ENCODE measurements around the gene TMEM26.

The TMEM26 gene

GRCh38 chr10:61398366-61399129 lies 54.6 kb downstream of the TMEM26 start:
- Histone ChIP-seq H3K36me3 (ENCODE audit: low read depth) (no peaks in the 10 kb centered on the region), H3K27ac (ENCODE audit: poor library complexity, severe bottlenecking) (no peak overlapping the region), H3K27me3 (ENCODE audit: insufficient read depth, poor library complexity, severe bottlenecking) (no peaks in the 10 kb centered on the region), H3K9me3 (ENCODE audit: severe bottlenecking) (no peaks in the 10 kb centered on the region), H3K4me3 (ENCODE audit: severe bottlenecking) (no peak overlapping the region), H3K4me1 (ENCODE audit: insufficient read depth, poor library complexity, severe bottlenecking) (no peaks in the 10 kb centered on the region)
- TF ChIP-seq, protein P1, sequence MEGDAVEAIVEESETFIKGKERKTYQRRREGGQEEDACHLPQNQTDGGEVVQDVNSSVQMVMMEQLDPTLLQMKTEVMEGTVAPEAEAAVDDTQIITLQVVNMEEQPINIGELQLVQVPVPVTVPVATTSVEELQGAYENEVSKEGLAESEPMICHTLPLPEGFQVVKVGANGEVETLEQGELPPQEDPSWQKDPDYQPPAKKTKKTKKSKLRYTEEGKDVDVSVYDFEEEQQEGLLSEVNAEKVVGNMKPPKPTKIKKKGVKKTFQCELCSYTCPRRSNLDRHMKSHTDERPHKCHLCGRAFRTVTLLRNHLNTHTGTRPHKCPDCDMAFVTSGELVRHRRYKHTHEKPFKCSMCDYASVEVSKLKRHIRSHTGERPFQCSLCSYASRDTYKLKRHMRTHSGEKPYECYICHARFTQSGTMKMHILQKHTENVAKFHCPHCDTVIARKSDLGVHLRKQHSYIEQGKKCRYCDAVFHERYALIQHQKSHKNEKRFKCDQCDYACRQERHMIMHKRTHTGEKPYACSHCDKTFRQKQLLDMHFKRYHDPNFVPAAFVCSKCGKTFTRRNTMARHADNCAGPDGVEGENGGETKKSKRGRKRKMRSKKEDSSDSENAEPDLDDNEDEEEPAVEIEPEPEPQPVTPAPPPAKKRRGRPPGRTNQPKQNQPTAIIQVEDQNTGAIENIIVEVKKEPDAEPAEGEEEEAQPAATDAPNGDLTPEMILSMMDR (IDR thresholded peaks at IDR 0.05; ENCODE audit: poor library complexity, severe bottlenecking), result no peak
- no peak for ATAC-seq (ENCODE audit: low read depth)
- no peak for DNase-seq (ENCODE audit: low spot score)

DNA sequence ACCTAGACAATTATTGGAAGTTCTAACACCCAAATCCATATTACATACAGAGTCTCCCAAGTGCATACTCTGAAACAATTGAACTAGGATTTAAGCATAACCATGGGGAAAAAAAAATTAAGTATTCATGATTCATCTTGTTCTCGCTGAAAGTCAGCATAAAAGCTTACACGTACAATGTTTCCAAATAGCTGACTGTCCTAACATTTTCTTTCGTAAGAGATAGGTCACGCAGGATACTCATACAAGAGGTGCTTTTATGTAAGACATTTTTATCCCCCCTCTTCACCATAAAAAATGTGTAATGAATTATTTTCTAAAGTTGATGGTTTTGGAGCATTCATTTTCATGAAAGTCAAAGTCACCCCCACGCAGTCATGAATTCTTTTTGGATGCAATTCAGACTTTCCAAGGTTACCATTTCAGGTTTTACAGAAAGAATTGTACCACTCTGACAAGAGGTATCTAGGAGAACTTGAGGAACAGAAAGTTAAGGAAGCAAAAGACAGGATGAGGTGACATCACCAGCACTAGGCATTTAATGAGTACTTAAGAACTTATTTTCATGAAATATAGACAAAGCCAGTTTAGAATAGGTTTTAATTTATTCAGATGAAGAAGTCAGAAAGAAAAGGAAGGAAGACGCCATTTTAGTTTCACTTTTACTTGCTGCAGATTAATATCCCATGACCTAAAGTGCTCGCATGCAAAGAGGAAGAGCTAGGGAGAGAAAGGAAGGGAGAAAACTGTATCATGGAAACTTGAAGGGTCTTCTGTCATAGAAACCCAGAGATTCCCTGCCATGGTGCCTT lies 55.8 kb downstream of the TMEM26 start:
- no peak for DNase-seq (ENCODE audit: low spot score)
- TF ChIP-seq, protein P1 (IDR thresholded peaks at IDR 0.05; ENCODE audit: poor library complexity, severe bottlenecking), result no peak
- Histone ChIP-seq H3K4me3 (ENCODE audit: severe bottlenecking) (no peak overlapping the region), H3K4me1 (ENCODE audit: insufficient read depth, poor library complexity, severe bottlenecking) (no peaks in the 10 kb centered on the region), H3K27ac (ENCODE audit: poor library complexity, severe bottlenecking) (no peak overlapping the region), H3K9me3 (ENCODE audit: severe bottlenecking) (no peaks in the 10 kb centered on the region), H3K27me3 (ENCODE audit: insufficient read depth, poor library complexity, severe bottlenecking) (no peaks in the 10 kb centered on the region), H3K36me3 (ENCODE audit: low read depth) (no peaks in the 10 kb centered on the region)
- peak; percentile 38; the same call in 2 of the 3 replicates for ATAC-seq (ENCODE audit: low read depth)

- no peaks in the 10 kb centered on the region for H3K36me3 ChIP-seq (ENCODE audit: low read depth)
- no peak overlapping the region for H3K27ac ChIP-seq (ENCODE audit: poor library complexity, severe bottlenecking)
- no peak for DNase-seq (ENCODE audit: low spot score)
- H3K27me3 ChIP-seq (ENCODE audit: insufficient read depth, poor library complexity, severe bottlenecking), result no peaks in the 10 kb centered on the region
- ATAC-seq (ENCODE audit: low read depth), result no peak
- TF ChIP-seq, protein P1 (IDR thresholded peaks at IDR 0.05; ENCODE audit: poor library complexity, severe bottlenecking), result no peak
- no peak overlapping the region for H3K4me3 ChIP-seq (ENCODE audit: severe bottlenecking)
- H3K4me1 ChIP-seq (ENCODE audit: insufficient read depth, poor library complexity, severe bottlenecking), result no peaks in the 10 kb centered on the region
- no peaks in the 10 kb centered on the region for H3K9me3 ChIP-seq (ENCODE audit: severe bottlenecking)
Measured at GRCh38 chr10:61391281-61391680, 61.9 kb downstream of the TMEM26 start.

- ATAC-seq (ENCODE audit: low read depth) (no peak), DNase-seq (ENCODE audit: low spot score) (no peak)
- Histone ChIP-seq H3K4me1 (ENCODE audit: insufficient read depth, poor library complexity, severe bottlenecking) (no peaks in the 10 kb centered on the region), H3K9me3 (ENCODE audit: severe bottlenecking) (no peaks in the 10 kb centered on the region), H3K27me3 (ENCODE audit: insufficient read depth, poor library complexity, severe bottlenecking) (no peaks in the 10 kb centered on the region), H3K27ac (ENCODE audit: poor library complexity, severe bottlenecking) (no peak overlapping the region), H3K36me3 (ENCODE audit: low read depth) (no peaks in the 10 kb centered on the region), H3K4me3 (ENCODE audit: severe bottlenecking) (no peak overlapping the region)
- TF ChIP-seq, protein P1 (IDR thresholded peaks at IDR 0.05; ENCODE audit: poor library complexity, severe bottlenecking), result no peak
Measured at GRCh38 chr10:61390851-61391250, 62.3 kb downstream of the TMEM26 start.
